Posterior cingulate gyrus (tissue), 11 donors: ENCODE results near the gene KAZN.

ENCODE experiments used
- DNase-seq, 10 donors: peaks; one replicate each; pipeline versions ENCODE4 v3.0.0 to v3.0.0-alpha.2; 2020 to 2021; ENCODE audit warnings: mixed read lengths in 3 of 10
- intact Hi-C: fragments of 100-400 bp; cut with DNase I; formaldehyde crosslinking; loops from one replicate; pipeline ENCODE4 v1.15.1; 2023

The KAZN gene

GRCh38 chr1:14583788-14584187 is 14.7 kb upstream of the KAZN start:
- DNase-seq, result peak in 1 of 10 donors; percentile 76
- intact Hi-C loops, result no loop called here

- intact Hi-C loops, result no loop called here
- no peak for DNase-seq
Measured at GRCh38 chr1:14585728-14586127, 12.8 kb upstream of the KAZN start.

- DNase-seq, result no peak
- intact Hi-C loops, result no loop called here
Measured at GRCh38 chr1:14590411-14591180, 7.9 kb upstream of the KAZN start.

- DNase-seq, result no peak
- intact Hi-C loops, result no loop called here
Measured at GRCh38 chr1:14591600-14591999, 6.9 kb upstream of the KAZN start.

GRCh38 chr1:14592004-14592631 is 6.4 kb upstream of the KAZN start:
- no peak for DNase-seq
- intact Hi-C loops, result no loop called here

GRCh38 chr1:14593302-14593701 is 5.2 kb upstream of the KAZN start:
- intact Hi-C loops, result no loop called here
- no peak for DNase-seq

GRCh38 chr1:14594045-14594444 is 4.4 kb upstream of the KAZN start:
- DNase-seq, result no peak
- intact Hi-C loops, result no loop called here

- intact Hi-C loops, result no loop called here
Measured at GRCh38 chr1:14596591-14596990, 1.9 kb upstream of the KAZN start.

GRCh38 chr1:14597343-14598006 is 1.0 kb upstream of the KAZN start:
- no peak for DNase-seq
- intact Hi-C loops, result no loop called here

More at GRCh38 chr1:14596591-14596990, 1.9 kb upstream of the KAZN start:
- DNase-seq, result no peak

GRCh38 chr1:14598007-14598497 is 433 bp upstream of the KAZN start:
- DNase-seq, result peak in 5 of 10 donors; percentile 15 to 85 (median 28)
- intact Hi-C loops, result no loop called here

GRCh38 chr1:14599183-14599791 is 802 bp downstream of the KAZN start:
- intact Hi-C loops, result no loop called here
- peak in 5 of 10 donors; percentile 15 to 87 (median 47) for DNase-seq

GRCh38 chr1:14599800-14600199 is 1.3 kb downstream of the KAZN start:
- intact Hi-C loops, result no loop called here
- DNase-seq, result no peak

GRCh38 chr1:14600405-14601112 is 2.1 kb downstream of the KAZN start:
- intact Hi-C loops, result no loop called here
- no peak for DNase-seq

- DNase-seq, result peak in 6 of 10 donors; percentile 16 to 56 (median 40)
Measured at GRCh38 chr1:14602136-14602535, 3.7 kb downstream of the KAZN start.

GRCh38 chr1:14603645-14604044 is 5.2 kb downstream of the KAZN start:
- intact Hi-C loops, result no loop called here
- DNase-seq, result no peak

More at GRCh38 chr1:14602136-14602535, 3.7 kb downstream of the KAZN start:
- intact Hi-C loops, result no loop called here

GRCh38 chr1:14604414-14604813 is 5.9 kb downstream of the KAZN start:
- no peak for DNase-seq
- intact Hi-C loops, result no loop called here

- intact Hi-C loops, result loop anchor here (1.0 kb wide), 1 partner anchor 440 kb away; no protein-coding TSS in a partner anchor
- DNase-seq, result no peak
Measured at GRCh38 chr1:14605945-14606344, 7.5 kb downstream of the KAZN start.

GRCh38 chr1:14606632-14607031 is 8.1 kb downstream of the KAZN start:
- intact Hi-C loops, result loop anchor here (1.0 kb wide), 1 partner anchor 440 kb away; no protein-coding TSS in a partner anchor
- DNase-seq, result no peak

GRCh38 chr1:14607295-14607694 is 8.8 kb downstream of the KAZN start:
- DNase-seq, result no peak
- intact Hi-C loops, result no loop called here

- DNase-seq, result no peak
- intact Hi-C loops, result no loop called here
Measured at GRCh38 chr1:14608308-14608707, 9.8 kb downstream of the KAZN start.
